HG03045 (cell line): ENCODE measurements around the gene EHD1.

Experiments
- ATAC-seq: cut with Tn5 transposase; IDR thresholded peaks from one replicate; pipeline ENCODE4 v1.9.1; 2021; ENCODE audit warnings: mild to moderate bottlenecking, moderate library complexity; ENCODE audit not compliant: unreplicated experiment

The EHD1 gene

DNA sequence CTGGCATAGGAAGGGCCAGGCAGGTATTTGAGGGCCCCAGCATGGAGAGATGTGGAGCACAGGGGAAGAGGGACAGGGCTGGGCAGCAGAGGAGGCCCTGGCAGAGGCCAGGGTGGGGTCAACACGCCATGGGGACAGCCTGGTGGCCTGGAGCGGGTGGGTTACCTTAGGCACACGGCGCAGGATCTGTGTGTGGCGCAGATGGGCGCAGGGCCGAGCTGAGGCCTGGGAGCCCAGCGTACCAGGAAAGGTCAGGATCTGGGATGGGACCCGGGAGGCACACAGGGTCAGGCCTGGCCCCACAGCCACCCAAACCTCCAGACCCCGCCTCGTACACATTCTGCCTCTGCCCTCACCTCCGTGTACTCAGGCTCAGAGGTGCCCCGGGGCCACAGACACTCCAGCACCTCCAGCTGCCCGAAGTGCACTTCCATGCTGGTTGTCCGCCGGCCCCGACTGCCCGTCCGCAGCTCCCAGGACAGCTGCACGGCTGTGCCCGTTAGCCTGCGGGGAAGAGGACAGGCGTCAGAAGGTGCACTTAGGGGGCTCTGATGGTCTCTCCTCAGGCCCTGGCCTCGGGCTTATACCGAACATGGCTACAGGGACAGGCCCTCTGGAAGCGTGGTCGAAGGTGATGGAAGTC is 32.2 kb upstream of the EHD1 start:
- ATAC-seq: no peak

- ATAC-seq: no peak
Observed at GRCh38 chr11:64909653-64910343, 31.4 kb upstream of the EHD1 start.

- ATAC-seq: no peak
Observed at GRCh38 chr11:64908766-64909165, 30.3 kb upstream of the EHD1 start.

DNA sequence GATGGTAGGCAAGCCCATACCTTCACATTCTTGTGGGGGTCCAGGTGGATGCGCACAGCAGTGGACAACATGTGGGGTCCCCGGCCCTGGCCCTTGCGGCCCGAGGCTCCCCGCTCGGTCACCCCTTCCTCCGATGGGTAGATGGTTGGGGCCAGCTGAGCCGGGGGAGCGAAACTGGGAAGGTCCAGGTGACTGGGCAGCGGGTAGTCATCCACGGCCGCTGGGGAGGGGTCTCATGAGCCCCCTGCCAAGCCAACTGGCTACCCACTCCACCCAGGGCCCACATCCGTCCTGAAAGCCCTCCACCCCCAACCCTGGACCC is 27.9 kb upstream of the EHD1 start:
- ATAC-seq: no peak

DNA sequence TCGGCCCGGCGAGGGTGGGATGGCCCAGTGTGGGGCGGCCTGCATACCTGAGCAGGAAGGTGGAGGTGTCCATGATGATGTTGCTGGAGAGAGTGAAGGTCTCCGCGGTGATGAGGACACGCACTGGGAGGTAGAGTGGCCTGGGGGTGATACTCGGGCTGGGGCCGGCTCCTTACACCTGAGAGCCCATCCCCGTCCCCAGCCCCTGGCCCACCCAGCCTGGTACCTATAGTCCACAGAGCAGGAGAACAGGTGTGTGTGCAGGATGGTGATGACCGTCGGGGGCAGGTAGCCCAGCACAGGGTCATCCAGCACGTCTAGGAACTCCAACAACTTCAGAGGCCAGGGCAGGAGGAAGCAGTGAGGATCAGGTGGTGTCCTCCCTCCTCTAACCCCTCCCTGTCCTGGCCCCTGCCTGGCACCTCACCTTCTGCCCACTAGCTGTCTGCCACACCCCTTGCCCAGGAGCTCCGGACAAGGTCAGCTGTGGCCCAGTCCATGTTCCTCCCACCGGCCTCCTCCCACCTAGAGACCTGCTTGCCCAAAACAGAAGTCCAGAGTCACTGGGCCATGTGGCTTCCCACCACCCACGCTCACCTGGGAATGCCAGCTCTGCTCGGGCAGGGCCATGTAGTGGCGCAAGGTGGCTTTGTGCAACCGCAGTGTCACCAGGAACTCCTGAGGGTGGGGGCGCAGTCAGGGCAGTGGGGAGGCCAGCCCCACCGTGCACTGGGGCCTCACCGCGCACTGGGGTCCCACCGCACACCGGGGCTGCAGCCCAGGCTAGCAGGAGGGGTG is 27.3 kb upstream of the EHD1 start:
- ATAC-seq: no peak

DNA sequence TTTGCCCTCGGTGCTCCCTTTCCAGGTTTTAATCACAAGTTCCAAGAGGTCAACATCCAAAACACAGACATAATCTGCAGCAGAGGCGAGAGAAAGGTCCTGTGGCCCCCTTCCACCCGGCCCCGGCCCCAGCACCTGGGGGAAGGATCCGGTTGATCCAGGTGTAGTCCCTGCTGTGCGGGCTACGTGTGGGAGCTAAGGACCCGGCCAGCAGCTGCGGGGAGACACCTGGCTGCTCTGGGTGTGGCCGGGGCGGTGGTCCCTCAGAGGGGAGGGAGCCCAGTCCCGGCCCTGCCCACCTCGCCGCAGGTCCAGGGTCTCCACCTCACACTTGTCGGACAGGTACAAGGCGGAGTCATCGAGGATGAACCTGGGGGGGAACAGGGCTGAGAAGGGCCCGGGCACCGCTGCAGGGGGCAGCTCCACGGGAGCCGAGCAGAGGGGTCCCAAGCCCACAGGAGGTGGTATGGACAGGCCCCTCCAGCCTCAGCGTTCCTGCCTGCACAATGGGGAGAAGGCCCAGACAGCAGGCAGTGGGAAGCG is 24.9 kb upstream of the EHD1 start:
- ATAC-seq: no peak

DNA sequence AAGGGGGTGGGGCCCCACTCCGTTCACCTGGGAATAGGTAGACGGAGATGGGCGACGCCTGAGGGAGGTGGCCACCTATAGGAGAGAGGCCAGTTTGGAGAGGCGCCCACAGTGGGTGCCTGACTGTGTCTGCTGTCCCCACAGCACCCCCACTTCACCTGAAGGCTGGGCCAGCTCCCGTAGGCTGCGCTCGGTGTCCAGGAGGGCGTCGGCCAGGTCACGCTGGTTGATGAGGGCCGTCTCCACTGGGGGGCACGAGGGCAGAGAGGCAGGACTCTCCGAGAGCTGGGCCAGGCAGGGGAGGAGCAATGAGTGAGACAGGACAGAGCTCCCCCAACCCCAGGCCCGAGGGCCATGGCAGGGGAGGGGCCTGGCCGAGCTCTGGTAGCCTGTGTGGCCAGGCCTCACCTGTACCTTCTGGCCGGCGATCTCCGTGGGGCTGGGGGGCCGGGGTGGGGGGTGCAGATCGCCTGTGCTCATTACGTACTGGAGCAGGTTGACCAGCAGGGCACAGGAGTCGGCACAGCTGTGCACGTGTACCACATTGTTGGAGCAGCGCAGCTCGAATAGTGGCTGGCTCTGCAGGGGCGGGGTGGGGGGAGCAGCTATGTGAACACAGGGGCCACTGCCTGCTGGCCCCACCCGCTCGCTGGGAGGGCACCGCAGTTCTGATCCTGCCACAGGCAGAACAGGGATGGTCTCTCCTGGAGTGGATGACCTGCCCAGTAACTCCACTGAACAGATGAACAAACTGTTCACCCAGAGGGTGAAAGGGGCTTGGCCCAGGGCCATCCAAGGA is 23.9 kb upstream of the EHD1 start:
- ATAC-seq: no peak

DNA sequence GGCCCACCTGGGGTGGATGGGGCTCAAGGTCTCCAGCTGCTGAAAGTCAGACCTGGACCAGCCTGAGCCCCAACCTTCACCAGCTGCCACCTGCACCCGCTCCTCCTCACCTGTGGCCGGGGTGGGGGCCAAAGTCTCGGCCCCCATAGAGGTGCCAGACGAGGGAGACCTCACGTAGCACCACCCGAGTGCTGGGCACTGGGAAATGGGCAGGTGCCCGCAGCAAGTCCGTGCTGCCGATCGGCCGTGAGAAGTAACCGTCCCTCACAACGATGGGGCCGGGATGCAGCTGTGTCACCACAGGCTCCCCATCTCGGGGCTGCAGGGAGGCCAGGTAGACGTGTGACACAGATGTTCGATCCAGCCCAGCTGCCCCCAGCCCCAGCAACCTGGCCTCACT is 22.4 kb upstream of the EHD1 start:
- no peak for ATAC-seq

- ATAC-seq: no peak
Observed at GRCh38 chr11:64900263-64900678, 21.9 kb upstream of the EHD1 start.

GRCh38 chr11:64898541-64898940 is 20.1 kb upstream of the EHD1 start:
- no peak for ATAC-seq

DNA sequence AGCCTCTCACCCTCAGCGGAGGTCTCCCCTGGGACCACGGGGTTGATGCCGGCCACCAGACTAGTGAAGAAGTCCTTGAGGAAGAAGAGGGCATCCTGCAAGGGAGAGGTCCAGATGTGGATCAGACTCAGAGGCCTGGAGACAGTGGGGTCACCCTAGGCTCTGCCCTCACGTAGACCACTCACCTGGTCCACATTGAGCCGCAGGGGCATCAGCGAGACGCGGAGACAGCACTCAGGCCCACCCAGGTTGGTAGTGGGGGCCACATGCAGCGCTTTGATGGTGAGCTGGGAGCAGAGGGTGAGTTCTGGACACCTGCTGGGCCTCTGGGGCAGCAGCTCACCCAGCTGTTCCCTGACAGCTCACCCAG is 19.6 kb upstream of the EHD1 start:
- no peak for ATAC-seq

- ATAC-seq: no peak
Observed at GRCh38 chr11:64897381-64898075, 19.1 kb upstream of the EHD1 start.

DNA sequence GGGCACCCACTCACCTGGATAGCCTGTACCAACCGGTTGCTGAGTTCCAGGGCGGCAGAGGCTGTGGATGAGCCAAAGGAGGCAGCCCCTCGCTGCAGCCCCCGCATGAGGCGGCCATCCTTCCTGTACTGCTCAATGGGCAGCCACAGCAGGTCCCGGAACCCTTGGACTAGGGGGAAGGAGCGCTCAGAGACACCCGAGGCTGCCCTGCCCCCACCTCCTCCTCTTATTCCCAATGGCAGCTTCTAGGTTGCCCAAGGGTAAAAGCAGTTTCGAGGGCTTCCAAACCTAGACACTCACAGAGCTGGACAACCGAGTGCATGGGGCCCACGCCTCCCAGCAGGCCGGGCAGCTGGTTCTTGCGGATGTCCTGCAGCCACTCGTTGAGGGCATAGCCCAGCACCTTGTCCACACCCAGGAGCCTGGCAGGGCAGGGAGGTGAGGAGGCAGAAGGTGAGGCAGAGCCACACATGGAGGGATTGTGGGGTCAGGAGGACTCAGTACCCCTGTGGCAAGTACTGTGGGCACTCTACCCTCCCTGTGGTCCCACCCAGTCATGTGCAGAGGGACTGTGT is 18.1 kb upstream of the EHD1 start:
- no peak for ATAC-seq

GRCh38 chr11:64894812-64895452 is 16.5 kb upstream of the EHD1 start:
- no peak for ATAC-seq

- ATAC-seq: no peak
Observed at GRCh38 chr11:64894070-64894811, 15.8 kb upstream of the EHD1 start.

DNA sequence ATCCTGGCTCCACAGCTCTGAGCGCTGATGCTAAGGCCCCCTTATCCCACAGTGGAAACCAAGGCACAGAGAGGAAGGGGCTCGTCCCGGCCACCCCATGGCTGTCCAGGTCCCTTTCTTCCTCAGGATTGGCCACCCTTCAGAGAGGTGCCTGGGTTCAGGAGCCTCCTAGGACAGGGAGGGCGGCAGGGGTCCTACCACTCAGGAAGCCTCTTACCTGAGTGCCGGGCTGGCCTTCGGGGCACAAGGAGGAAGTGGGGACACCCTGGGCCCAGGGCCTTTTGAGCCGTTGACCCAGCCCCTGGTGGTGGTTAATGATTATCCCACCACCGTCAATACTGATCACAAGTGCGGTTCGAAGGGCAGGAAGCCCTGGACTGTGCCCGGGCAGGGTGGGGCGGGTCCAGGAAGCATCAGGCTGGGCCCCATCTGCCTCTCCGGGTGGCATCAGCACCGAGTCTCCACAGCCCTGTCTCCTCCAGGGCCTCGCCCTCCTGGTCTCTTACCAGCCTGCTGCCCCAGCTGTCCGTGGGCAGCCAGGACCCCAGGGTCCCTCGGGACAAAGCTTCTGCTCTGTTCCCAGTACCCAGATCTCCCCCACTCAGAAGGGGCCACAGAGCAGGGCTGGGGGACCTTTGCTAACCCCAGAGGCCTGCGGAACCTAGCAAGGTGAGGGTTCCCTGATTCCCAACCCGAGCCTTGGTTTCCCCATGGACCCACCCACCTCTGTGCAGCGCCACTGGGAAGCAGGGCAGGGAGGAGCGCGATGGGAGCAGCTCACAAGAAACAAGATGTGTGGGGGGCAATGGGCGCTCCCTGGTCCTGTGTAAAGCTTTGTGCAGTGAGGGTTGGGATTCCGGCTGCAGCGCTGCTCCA is 15.0 kb upstream of the EHD1 start:
- ATAC-seq: no peak

GRCh38 chr11:64892838-64893193 is 14.4 kb upstream of the EHD1 start:
- ATAC-seq: no peak

DNA sequence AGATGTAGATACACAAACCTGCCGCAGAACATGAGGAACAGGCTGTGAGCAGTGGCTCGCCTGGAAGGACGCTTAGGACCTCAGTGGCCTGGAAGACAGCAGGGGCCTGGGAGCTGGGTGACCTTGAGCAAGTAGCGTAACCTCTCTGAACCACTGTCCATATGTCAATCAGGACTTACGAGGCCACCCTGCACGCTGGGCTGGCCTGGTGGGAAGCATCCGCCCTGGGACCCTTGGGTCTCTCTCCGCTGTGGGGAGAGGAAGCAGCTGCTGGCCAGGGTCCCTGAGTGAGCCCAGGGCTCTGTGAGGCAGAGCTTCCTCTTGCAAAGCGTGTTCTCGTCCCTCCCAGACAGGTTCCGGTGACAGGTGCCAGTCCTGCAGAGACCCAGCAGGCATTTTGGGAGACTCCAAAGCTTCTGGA is 14.0 kb upstream of the EHD1 start:
- ATAC-seq: no peak
